Myometrial cell (primary cell): ENCODE results near the gene KIAA0408. TPM values are rescaled to one million over a fixed set of nuclear protein-coding genes. Genes with fewer than 3 reads are reported as not detected.

Source experiments
- total RNA-seq: library from RNA; depleted of rRNA; stranded (reverse); fragments of >200 nt; gene quantifications from 2 replicates; pipeline ENCODE4 v1.2.3, GENCODE V29; 2015

Gene KIAA0408
- 1.4 and 2.8 TPM in 2 replicates for total RNA-seq

GRCh38 chr6:127459231-127459641 lies at the start of gene KIAA0408:
Gene KIAA0408, minus strand, starts transcription at chr6:127459389. Its CDS starts 5,408 bp downstream, at chr6:127453981.

Other genes with a start within 250 kb of the KIAA0408 start
- 19.3 and 19.8 TPM in 2 replicates for gene RNF146, start 192.5 kb downstream of the KIAA0408 start, total RNA-seq
- 83.3 and 120 TPM in 2 replicates for gene ECHDC1, start 115.8 kb downstream of the KIAA0408 start, total RNA-seq
- not detected in 2 replicates for gene C6orf58, start 117.8 kb upstream of the KIAA0408 start, total RNA-seq